K562 (cell line): ENCODE measurements around the gene KMT5B. TPM values are rescaled to one million over a fixed set of nuclear protein-coding genes. Genes with fewer than 3 reads are reported as not detected.

Experiments used
- DMBX1 ChIP-seq: fragments of 250-450 bp; sonication (Bioruptor Pico); IDR thresholded peaks from 2 replicates; pipeline ENCODE4 v1.8.0; 2022; ENCODE audit warnings: inconsistent platforms, mild to moderate bottlenecking, moderate library complexity, borderline replicate concordance
- FOXM1 ChIP-seq, 2 experiments: fragments of 450-650 bp in 1 of 2; sonication (generic) in 1 of 2; formaldehyde crosslinking in 1 of 2; IDR thresholded peaks; 2 replicates each; pipeline versions ENCODE4 v1.6.1 to v1.9.0; 2017 to 2022; ENCODE audit warnings: low read depth in 2 of 2, mild to moderate bottlenecking in 2 of 2, missing genetic modification reagents in 1 of 2, moderate library complexity in 1 of 2
- FUS ChIP-seq: fragments of 200-400 bp; formaldehyde crosslinking; optimal IDR thresholded peaks from 2 replicates; pipeline ENCODE3; 2017; ENCODE audit warnings: low read depth, low read length
- GABPB1 ChIP-seq: sonication (generic); formaldehyde crosslinking; IDR thresholded peaks from 2 replicates; pipeline ENCODE4 v1.8.0; 2022; ENCODE audit warnings: mild to moderate bottlenecking, missing genetic modification reagents
- HNRNPK ChIP-seq: fragments of 200-400 bp; formaldehyde crosslinking; IDR thresholded peaks from one replicate; pipeline ENCODE4 v1.6.1; 2018; ENCODE audit warnings: mild to moderate bottlenecking, low read depth, low read length; ENCODE audit not compliant: poor library complexity, severe bottlenecking
- KDM2B ChIP-seq: fragments of 250-450 bp; sonication (Bioruptor Pico); IDR thresholded peaks from 2 replicates; pipeline ENCODE4 v1.8.0; 2021; ENCODE audit warnings: mild to moderate bottlenecking, moderate library complexity
- MXI1 ChIP-seq: IDR thresholded peaks from 2 replicates; pipeline ENCODE4 v1.6.1; 2011; ENCODE audit warnings: low read depth, mild to moderate bottlenecking, improper control_type of control experiment, low read length
- POLR2B ChIP-seq: fragments of 450-650 bp; IDR thresholded peaks from 2 replicates; pipeline ENCODE4 v1.6.1; 2018; ENCODE audit warnings: low read depth; ENCODE audit not compliant: partially characterized antibody
- SUPT5H ChIP-seq: fragments of 450-650 bp; IDR thresholded peaks from 2 replicates; pipeline ENCODE4 v1.6.1; 2016
- ZNF140 ChIP-seq: fragments of 250-450 bp; sonication (Bioruptor Pico); IDR thresholded peaks from 2 replicates; pipeline ENCODE4 v1.8.0; 2021; ENCODE audit warnings: moderate library complexity, mild to moderate bottlenecking, inconsistent platforms
- ZNF584 ChIP-seq: fragments of 200-800 bp; sonication (Bioruptor generic); IDR thresholded peaks from 2 replicates; pipeline ENCODE4 v1.6.1; 2016; ENCODE audit warnings: low read depth, mild to moderate bottlenecking, missing genetic modification characterization, missing compliant biosample characterization
- ZNF586 ChIP-seq: fragments of 450-650 bp; formaldehyde crosslinking; conservative IDR thresholded peaks from 2 replicates; pipeline ENCODE4 v1.4.0; 2020; ENCODE audit warnings: mild to moderate bottlenecking, moderate library complexity
- polyA plus RNA-seq, 8 experiments: library from polyadenylated mRNA; depleted of rRNA in 4 of 8; stranded (reverse) in 5 of 8; unstranded in 3 of 8; fragments of >200 nt; fragmentation: Nextera tagmentation in 2 of 8; fragmentation: Illumina TruSeq in 1 of 8; extraction: Ambion mirVana in 2 of 8; extraction: Trizol in 1 of 8; gene quantifications; 2 replicates each; pipeline versions ENCODE4 v1.2.1 to v1.2.3, GENCODE V29; 2011 to 2014; ENCODE audit warnings: inconsistent platforms in 1 of 8, missing spikeins in 1 of 8
- total RNA-seq, 7 experiments: library from RNA; depleted of rRNA in 6 of 7; stranded (reverse); fragments of >200 nt in 6 of 7; fragmentation: Illumina TruSeq in 2 of 7; extraction: Trizol in 2 of 7; gene quantifications; 2 replicates each; pipeline versions ENCODE4 v1.2.1 to v1.2.3, GENCODE V29; 2011 to 2021; ENCODE audit warnings: low replicate concordance in 1 of 7
- TF ChIP-seq, protein P1 (sequence below): sonication (generic); formaldehyde crosslinking; IDR thresholded peaks from 2 replicates; pipeline ENCODE4 v1.8.1; 2023; ENCODE audit warnings: mild to moderate bottlenecking, missing genetic modification reagents
- TF ChIP-seq, protein P2 (sequence below): fragments of 450-650 bp; conservative IDR thresholded peaks from 2 replicates; pipeline ENCODE4 v1.6.1; 2016; ENCODE audit warnings: missing genetic modification characterization, low read depth, mild to moderate bottlenecking, control low read depth, missing compliant biosample characterization
- TF ChIP-seq, protein P3 (sequence below): sonication (generic); formaldehyde crosslinking; IDR thresholded peaks from 2 replicates; pipeline ENCODE4 v1.8.0; 2022; ENCODE audit warnings: missing genetic modification reagents, mild to moderate bottlenecking, moderate library complexity, borderline replicate concordance
- TF ChIP-seq, protein P4 (sequence below): fragments of 450-650 bp; IDR thresholded peaks from 2 replicates; pipeline ENCODE4 v1.6.1; 2016; ENCODE audit warnings: borderline replicate concordance
- TF ChIP-seq, protein P5 (sequence below): conservative IDR thresholded peaks from 2 replicates; pipeline ENCODE4 v1.6.1; 2011; ENCODE audit warnings: low read depth, mild to moderate bottlenecking, low read length; ENCODE audit not compliant: control insufficient read depth

Gene KMT5B
- total and polyA plus RNA-seq, 9 of the 15 experiments (the other 6 are each of a cell fraction or from before 2014, with no cell fraction given): 7.3 to 27.3 (median 20.9) TPM

DNA sequence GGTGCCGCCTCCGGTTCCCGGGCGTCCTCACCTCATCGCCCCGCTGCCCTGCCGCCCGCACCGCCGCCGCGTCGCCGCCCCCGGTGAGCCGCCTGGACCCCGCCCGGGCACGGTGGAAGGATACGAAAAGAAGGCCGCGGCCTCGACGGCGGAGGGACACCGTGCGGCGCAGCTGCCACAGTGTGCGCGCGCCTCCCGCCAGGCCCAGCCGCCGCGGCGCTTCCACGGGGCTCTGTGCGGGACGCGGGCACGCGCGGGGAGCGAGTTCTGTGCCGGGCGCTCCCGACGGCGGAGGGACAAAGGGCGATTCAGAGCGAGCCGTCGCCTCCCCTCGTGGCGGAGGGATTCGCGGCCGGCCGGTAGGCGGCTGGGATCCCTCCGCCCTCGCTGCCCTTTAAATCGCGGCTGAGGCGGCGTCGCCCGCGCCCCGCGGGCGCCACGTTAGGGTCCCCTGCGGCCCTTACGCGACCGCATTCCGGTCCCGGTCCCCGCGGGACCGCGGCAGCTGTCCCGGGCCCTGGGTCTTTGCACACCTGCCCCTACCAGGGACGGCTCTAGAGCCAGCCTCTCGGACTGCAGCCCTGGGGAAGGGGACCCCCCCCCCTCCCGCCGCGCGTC lies 568 bp upstream of the KMT5B start (continued):
- TF ChIP-seq, protein P1, sequence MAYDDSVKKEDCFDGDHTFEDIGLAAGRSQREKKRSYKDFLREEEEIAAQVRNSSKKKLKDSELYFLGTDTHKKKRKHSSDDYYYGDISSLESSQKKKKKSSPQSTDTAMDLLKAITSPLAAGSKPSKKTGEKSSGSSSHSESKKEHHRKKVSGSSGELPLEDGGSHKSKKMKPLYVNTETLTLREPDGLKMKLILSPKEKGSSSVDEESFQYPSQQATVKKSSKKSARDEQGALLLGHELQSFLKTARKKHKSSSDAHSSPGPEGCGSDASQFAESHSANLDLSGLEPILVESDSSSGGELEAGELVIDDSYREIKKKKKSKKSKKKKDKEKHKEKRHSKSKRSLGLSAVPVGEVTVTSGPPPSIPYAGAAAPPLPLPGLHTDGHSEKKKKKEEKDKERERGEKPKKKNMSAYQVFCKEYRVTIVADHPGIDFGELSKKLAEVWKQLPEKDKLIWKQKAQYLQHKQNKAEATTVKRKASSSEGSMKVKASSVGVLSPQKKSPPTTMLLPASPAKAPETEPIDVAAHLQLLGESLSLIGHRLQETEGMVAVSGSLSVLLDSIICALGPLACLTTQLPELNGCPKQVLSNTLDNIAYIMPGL: peak; percentile 93
- TF ChIP-seq, protein P2, sequence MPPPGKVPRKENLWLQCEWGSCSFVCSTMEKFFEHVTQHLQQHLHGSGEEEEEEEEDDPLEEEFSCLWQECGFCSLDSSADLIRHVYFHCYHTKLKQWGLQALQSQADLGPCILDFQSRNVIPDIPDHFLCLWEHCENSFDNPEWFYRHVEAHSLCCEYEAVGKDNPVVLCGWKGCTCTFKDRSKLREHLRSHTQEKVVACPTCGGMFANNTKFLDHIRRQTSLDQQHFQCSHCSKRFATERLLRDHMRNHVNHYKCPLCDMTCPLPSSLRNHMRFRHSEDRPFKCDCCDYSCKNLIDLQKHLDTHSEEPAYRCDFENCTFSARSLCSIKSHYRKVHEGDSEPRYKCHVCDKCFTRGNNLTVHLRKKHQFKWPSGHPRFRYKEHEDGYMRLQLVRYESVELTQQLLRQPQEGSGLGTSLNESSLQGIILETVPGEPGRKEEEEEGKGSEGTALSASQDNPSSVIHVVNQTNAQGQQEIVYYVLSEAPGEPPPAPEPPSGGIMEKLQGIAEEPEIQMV (tag): no peak
- TF ChIP-seq, protein P3, sequence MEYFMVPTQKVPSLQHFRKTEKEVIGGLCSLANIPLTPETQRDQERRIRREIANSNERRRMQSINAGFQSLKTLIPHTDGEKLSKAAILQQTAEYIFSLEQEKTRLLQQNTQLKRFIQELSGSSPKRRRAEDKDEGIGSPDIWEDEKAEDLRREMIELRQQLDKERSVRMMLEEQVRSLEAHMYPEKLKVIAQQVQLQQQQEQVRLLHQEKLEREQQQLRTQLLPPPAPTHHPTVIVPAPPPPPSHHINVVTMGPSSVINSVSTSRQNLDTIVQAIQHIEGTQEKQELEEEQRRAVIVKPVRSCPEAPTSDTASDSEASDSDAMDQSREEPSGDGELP: peak; percentile 73
- no peak for TF ChIP-seq ZNF140 (CRISPR knock-in tag)
- peak; percentile 84 for TF ChIP-seq SUPT5H
- TF ChIP-seq HNRNPK: peak; percentile 55
- peak; percentile 63; the same call in 1 of the 2 replicates for TF ChIP-seq ZNF584 (CRISPR knock-in tag)
- TF ChIP-seq GABPB1 (CRISPR knock-in tag): no peak
- peak; percentile 78 for TF ChIP-seq POLR2B
- TF ChIP-seq, protein P4, sequence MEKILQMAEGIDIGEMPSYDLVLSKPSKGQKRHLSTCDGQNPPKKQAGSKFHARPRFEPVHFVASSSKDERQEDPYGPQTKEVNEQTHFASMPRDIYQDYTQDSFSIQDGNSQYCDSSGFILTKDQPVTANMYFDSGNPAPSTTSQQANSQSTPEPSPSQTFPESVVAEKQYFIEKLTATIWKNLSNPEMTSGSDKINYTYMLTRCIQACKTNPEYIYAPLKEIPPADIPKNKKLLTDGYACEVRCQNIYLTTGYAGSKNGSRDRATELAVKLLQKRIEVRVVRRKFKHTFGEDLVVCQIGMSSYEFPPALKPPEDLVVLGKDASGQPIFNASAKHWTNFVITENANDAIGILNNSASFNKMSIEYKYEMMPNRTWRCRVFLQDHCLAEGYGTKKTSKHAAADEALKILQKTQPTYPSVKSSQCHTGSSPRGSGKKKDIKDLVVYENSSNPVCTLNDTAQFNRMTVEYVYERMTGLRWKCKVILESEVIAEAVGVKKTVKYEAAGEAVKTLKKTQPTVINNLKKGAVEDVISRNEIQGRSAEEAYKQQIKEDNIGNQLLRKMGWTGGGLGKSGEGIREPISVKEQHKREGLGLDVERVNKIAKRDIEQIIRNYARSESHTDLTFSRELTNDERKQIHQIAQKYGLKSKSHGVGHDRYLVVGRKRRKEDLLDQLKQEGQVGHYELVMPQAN: peak; percentile 78; the same call in 1 of the 2 replicates
- TF ChIP-seq MXI1: peak; percentile 46; the same call in 1 of the 2 replicates
- TF ChIP-seq FOXM1 (IDR thresholded peaks at IDR 0.05; ENCODE audit: low read depth): no peak
- TF ChIP-seq FOXM1 (CRISPR knock-in tag; IDR thresholded peaks at IDR 0.05; ENCODE audit: low read depth): no peak
- peak; percentile 84 for TF ChIP-seq FUS
- TF ChIP-seq KDM2B: peak; percentile 95
- TF ChIP-seq, protein P5, sequence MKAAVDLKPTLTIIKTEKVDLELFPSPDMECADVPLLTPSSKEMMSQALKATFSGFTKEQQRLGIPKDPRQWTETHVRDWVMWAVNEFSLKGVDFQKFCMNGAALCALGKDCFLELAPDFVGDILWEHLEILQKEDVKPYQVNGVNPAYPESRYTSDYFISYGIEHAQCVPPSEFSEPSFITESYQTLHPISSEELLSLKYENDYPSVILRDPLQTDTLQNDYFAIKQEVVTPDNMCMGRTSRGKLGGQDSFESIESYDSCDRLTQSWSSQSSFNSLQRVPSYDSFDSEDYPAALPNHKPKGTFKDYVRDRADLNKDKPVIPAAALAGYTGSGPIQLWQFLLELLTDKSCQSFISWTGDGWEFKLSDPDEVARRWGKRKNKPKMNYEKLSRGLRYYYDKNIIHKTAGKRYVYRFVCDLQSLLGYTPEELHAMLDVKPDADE: peak; percentile 73
- TF ChIP-seq ZNF586 (CRISPR knock-in tag): no peak
- TF ChIP-seq DMBX1 (CRISPR knock-in tag): peak; percentile 80
